WERI-Rb-1 (cell line): Measurements from ENCODE around the gene SMAD2.
"Not testable (repeated sequence)": the region's sequence is repeated elsewhere in the genome, so short reads cannot be mapped to it uniquely, and the experiment has no call there.

Experiments used
- DNase-seq: peaks from one replicate; pipeline ENCODE4 v3.0.0-alpha.2; 2020
- H3K27ac ChIP-seq: fragments of 250-450 bp; sonication (Bioruptor Pico); 2 replicates; pipeline ENCODE4 v1.5.1; 2020; ENCODE audit warnings: mild to moderate bottlenecking, moderate library complexity
- H3K27me3 ChIP-seq: fragments of 250-450 bp; sonication (Bioruptor Pico); 2 replicates; pipeline ENCODE4 v1.5.1; 2021; ENCODE audit warnings: mild to moderate bottlenecking, low read depth, moderate library complexity; ENCODE audit not compliant: insufficient read depth, severe bottlenecking
- H3K36me3 ChIP-seq: fragments of 250-450 bp; sonication (Bioruptor Pico); 2 replicates; pipeline ENCODE4 v1.5.1; 2020; ENCODE audit warnings: mild to moderate bottlenecking, moderate library complexity
- H3K4me3 ChIP-seq: 2 replicates; pipeline ENCODE4 v1.5.1; 2011; ENCODE audit warnings: low read depth, mild to moderate bottlenecking, control low read depth, low read length
- H3K9me3 ChIP-seq: fragments of 250-450 bp; sonication (Bioruptor Pico); 2 replicates; pipeline ENCODE4 v1.5.1; 2021; ENCODE audit warnings: mild to moderate bottlenecking, moderate library complexity; ENCODE audit not compliant: severe bottlenecking
- TF ChIP-seq, protein P1 (sequence below): IDR thresholded peaks from 2 replicates; pipeline ENCODE4 v1.5.1; 2011; ENCODE audit warnings: low read depth, mild to moderate bottlenecking, control low read depth, inconsistent platforms, low read length

The SMAD2 gene

DNA sequence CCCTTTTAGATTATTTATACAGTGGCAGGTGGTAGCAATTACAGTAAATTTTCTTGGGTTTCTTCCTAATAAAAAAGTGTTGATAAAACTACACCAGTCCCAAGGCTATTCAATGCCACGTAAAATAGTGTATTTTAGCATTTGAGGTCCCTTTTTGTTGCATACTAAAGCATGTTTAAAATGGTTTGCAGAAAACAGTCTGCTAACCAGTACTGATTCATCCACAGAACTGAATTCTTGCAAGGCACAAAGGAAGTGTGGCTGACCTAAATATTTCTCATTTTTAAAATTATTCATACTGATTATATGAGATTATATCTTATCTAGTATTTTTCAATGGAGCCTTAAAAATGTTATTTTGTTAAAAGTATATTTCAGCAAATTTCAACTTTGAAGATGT, 98.1 kb downstream of the SMAD2 start:
- Histone ChIP-seq H3K36me3 (peaks cover 9% of the 10 kb centered on the region), H3K27ac (no peak overlapping the region), H3K4me3 (no peak overlapping the region), H3K27me3 (no peaks in the 10 kb centered on the region), H3K9me3 (peaks cover 2% of the 10 kb centered on the region)
- DNase-seq: no peak
- TF ChIP-seq, protein P1, sequence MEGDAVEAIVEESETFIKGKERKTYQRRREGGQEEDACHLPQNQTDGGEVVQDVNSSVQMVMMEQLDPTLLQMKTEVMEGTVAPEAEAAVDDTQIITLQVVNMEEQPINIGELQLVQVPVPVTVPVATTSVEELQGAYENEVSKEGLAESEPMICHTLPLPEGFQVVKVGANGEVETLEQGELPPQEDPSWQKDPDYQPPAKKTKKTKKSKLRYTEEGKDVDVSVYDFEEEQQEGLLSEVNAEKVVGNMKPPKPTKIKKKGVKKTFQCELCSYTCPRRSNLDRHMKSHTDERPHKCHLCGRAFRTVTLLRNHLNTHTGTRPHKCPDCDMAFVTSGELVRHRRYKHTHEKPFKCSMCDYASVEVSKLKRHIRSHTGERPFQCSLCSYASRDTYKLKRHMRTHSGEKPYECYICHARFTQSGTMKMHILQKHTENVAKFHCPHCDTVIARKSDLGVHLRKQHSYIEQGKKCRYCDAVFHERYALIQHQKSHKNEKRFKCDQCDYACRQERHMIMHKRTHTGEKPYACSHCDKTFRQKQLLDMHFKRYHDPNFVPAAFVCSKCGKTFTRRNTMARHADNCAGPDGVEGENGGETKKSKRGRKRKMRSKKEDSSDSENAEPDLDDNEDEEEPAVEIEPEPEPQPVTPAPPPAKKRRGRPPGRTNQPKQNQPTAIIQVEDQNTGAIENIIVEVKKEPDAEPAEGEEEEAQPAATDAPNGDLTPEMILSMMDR: no peak

DNA sequence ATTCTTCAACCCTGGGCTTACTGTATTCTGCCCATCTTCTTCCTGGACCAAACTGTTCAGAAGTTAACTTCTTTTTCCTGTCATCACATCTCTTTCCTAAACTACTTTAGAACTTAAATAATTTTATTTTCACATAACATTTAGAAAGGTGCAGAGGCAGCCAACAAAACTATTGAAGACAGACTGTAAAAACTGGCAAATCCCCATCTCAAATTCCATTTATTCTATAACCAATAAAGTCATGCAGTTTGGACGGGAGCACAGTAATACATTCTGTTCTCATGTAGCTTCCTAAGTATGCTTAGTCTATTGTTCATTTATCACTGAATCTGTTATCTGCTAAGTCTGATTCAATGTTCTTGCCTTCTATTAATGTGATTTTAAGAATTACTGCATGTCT, 99.1 kb downstream of the SMAD2 start:
- TF ChIP-seq, protein P1: no peak
- peaks cover 2% of the 10 kb centered on the region for H3K9me3 ChIP-seq
- no peaks in the 10 kb centered on the region for H3K27me3 ChIP-seq
- no peak for DNase-seq
- no peak overlapping the region for H3K27ac ChIP-seq
- peaks cover 2% of the 10 kb centered on the region for H3K36me3 ChIP-seq
- no peak overlapping the region for H3K4me3 ChIP-seq

DNA sequence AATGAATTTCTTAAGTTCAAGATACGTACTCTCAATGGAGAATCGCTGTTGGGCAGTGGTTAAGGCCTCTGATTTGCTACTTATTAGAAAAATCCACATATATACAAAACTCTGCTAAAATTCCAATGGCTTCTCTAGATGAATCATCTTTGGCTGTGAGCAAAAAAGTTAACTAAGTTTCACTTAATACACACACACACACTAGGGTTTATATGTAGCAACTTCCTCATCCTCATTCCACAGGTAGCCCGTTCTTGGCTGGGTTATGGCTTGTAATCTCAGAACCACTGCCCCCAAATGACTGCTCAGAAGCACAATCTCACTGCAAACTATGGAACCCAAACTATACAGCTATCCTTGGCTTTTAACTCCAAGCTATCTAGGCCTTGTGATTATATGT, 99.7 kb downstream of the SMAD2 start:
- H3K4me3 ChIP-seq: no peak overlapping the region
- no peak overlapping the region for H3K27ac ChIP-seq
- no peak for DNase-seq
- no peaks in the 10 kb centered on the region for H3K27me3 ChIP-seq
- peaks cover 2% of the 10 kb centered on the region for H3K9me3 ChIP-seq
- peaks cover 8% of the 10 kb centered on the region for H3K36me3 ChIP-seq
- TF ChIP-seq, protein P1: no peak

DNA sequence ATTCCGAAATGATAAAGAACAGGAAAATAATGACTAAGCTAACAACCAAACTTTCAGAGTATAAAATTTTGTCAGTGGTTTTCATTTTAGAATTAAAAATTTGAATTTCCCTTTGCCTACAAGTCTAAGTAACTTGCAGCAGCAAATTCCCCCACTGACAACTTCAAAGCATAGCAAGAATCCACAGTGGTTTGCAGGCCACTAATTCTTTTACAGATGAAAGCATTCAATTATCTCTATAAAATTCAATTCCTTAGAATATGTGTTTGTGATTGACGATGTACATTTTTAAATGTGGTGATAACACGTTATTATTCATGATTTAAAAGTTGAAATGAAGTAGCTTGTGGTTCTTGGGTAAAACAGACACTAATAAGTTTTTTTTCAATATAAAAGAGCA, 100.6 kb downstream of the SMAD2 start:
- Histone ChIP-seq H3K27ac (no peak overlapping the region), H3K36me3 (peaks cover 8% of the 10 kb centered on the region), H3K27me3 (no peaks in the 10 kb centered on the region), H3K9me3 (peaks cover 2% of the 10 kb centered on the region), H3K4me3 (no peak overlapping the region)
- no peak for DNase-seq
- TF ChIP-seq, protein P1: no peak

DNA sequence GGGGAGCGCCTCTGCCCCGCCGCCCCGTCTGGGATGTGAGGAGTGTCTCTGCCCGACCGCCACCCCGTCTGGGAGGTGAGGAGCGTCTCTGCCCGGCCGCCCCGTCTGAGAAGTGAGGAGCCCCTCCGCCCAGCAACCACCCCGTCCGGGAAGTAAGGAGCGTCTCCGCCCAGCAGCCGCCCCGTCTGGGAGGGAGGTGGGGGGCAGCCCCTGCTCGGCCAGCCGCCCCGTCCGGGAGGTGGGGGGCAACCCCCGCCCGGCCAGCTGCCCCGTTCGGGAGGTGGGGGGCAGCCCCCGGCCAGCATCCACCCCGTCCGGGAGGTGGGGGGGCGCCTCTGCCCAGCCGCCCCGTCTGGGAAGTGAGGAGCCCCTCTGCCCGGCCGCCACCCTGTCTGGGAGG, 102.4 kb downstream of the SMAD2 start:
- not testable (repeated sequence) for DNase-seq

DNA sequence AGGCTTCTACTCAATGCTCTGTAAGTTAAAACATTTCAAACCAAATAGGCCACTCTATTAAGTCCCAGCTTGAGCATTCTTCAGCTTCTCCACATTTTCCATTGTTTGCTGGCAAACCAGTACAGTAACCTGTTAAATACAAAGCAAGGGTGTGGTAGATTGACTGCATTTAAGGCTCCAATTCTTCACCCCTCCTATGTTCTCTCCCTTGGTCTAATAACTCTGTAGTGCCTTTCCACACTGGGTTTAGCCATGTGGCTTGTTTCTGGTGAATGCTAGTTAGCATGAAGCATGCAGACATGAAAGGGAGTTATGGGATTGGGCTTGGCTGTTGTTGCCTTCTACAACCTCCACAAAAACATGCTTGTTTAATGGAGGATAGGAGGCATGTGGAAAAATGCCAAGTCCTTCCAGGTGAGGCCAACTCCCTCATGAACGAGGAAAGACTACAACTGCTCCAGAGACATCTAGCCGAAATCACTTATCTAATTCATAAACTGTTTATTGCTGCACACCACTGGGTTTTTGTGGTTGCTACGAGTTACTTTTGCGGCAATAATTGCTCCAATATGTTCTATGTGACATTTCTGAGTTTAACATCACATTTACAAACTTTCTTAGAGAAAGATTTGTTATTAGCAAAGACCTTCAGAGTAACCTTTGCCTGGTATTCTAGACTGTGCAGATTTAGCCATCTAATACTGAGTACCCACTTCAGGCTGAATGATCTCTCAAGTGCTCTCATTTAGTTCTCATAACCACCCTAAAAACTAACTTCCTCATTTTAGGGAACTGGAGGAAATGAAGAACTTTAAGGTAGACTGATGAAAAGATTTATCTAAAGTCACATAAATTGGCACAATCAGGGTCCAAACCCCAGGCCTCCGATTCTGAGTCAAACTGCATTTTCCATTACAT, 104.0 kb downstream of the SMAD2 start:
- no peak for DNase-seq
- H3K9me3 ChIP-seq: peaks cover 2% of the 10 kb centered on the region
- H3K36me3 ChIP-seq: peaks cover 8% of the 10 kb centered on the region
- TF ChIP-seq, protein P1: no peak
- H3K27me3 ChIP-seq: no peaks in the 10 kb centered on the region
- H3K4me3 ChIP-seq: no peak overlapping the region
- H3K27ac ChIP-seq: no peak overlapping the region

More for the DNA sequence above, 102.4 kb downstream of the SMAD2 start:
- not testable (repeated sequence) for H3K27ac ChIP-seq, H3K27me3 ChIP-seq, H3K9me3 ChIP-seq, H3K36me3 ChIP-seq, H3K4me3 ChIP-seq
